GM10266 (cell line): ENCODE measurements around the gene NBDY.
"Not testable (repeated sequence)": the region's sequence is repeated elsewhere in the genome, so short reads cannot be mapped to it uniquely, and the experiment has no call there.

Experiments used
- DNase-seq: peaks from one replicate; pipeline ENCODE4 v3.0.0; 2012; ENCODE audit errors: extremely low spot score
- TF ChIP-seq, protein P1 (sequence below): IDR thresholded peaks from 2 replicates; pipeline ENCODE4 v1.5.1; 2012; ENCODE audit warnings: mild to moderate bottlenecking, low read depth; ENCODE audit not compliant: control insufficient read depth, insufficient read depth; ENCODE audit errors: missing control alignments

The NBDY gene

DNA sequence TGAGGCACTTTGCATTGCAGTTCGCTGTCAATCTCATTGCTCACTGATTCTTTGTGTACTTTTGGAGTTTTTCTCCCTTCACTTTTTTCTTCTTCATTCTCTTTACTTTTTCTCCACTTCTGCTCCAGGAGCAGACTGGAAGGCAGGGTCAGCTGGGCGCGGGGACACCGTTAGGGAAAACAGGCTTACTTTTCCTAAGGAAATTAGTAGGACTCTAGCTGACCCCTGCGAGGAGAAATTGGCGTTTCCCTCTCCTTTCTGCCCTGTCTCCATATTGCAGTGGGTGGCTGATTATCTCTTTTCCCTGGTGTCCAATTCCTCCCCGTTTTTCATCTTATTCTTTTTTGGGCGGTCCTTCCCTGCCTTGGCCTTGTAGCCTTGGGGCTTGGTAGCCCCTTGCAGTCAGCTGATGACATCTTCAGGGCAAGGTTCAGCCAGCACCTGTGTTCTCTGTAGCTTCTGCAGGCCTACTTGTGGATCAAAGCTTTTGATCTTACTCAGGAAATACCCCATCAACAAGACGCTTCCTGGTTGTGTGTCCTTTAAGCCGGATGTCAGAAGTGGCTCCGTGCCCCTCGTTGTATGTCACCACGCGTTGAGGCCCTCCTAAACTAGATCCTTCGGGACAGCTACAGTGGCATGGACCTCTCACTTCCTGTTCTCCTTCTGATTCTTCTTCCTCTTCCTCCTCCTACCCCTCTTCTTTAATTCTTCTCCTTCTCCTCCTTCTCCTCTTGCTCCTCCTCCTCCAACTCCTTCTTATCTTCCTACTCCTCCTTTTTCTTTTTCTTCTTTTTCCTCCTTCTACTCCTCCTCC lies 36.1 kb downstream of the NBDY start:
- peak; percentile 47 for DNase-seq
- TF ChIP-seq, protein P1, sequence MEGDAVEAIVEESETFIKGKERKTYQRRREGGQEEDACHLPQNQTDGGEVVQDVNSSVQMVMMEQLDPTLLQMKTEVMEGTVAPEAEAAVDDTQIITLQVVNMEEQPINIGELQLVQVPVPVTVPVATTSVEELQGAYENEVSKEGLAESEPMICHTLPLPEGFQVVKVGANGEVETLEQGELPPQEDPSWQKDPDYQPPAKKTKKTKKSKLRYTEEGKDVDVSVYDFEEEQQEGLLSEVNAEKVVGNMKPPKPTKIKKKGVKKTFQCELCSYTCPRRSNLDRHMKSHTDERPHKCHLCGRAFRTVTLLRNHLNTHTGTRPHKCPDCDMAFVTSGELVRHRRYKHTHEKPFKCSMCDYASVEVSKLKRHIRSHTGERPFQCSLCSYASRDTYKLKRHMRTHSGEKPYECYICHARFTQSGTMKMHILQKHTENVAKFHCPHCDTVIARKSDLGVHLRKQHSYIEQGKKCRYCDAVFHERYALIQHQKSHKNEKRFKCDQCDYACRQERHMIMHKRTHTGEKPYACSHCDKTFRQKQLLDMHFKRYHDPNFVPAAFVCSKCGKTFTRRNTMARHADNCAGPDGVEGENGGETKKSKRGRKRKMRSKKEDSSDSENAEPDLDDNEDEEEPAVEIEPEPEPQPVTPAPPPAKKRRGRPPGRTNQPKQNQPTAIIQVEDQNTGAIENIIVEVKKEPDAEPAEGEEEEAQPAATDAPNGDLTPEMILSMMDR: no peak

DNA sequence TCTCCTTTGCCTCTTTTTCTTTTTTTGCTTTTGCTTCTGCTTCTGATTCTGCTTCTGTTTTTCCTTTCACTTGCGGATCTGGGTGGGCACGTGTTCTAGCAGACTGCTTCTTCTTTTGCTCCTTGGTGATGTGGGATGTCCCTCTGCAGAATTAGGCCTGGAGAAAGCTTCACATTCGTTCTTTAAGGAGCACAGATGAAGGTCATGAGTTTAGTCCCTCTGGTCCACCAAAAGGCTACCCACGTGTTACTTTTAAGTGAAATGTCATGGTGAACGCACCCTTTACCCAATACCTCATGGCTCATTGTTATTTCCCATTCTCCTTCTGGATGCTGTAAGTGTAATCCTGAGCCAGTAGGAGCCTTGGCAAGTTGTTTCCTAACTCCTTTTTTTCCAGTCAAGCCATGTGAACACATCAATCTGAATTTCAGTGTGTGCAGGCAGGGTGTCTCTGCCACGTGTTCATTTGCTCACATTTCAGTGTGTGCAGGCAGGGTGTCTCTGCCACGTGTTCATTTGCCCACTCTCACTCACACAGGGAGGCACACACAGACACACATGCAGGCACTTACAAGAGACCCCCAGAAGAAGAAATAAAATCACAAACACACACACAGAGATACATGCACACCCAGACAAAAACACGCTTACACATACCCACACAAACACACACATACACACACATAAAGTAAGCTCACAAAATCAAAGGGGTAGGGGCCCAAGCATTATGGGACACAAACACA lies 36.9 kb downstream of the NBDY start:
- no peak for DNase-seq
- TF ChIP-seq, protein P1: no peak

DNA sequence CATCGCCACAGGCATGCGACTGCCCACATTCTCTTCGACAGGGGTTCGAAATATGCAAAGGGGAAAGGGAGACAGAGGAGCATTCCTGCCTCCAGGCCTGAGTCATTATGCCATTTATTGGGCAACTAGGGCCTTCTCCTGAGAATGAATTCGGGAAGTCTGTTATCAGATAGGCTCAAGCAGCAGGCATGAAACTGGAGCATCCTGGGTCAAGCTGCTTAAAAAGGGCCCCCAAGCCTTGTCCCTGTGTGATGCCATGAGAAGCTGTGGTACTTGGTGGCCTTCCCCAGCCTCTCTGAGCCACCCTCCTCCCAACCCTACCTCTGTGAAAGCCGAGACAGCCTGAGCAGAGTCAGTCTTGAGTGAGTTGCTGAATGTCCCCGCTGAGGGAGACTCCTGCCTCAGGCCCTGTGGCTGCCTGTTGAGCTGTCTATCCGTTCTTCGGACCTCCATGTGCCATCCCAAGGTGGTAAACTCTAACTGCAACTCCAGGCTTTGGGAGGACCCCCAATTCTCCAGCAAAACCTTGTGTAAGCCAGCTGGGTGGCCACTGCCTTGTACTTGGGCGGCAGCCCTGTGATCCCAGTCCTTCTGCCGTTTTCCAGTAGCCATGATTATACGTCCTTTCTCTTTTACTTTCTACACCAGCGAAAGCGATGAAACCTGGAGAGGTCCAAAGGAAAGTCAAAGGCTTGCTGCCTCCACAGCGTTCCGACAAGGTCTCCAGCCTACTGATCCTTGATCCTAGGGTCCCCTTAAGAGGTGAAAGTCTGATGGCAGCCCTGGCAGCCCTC lies 37.7 kb downstream of the NBDY start:
- TF ChIP-seq, protein P1: no peak
- DNase-seq: no peak

DNA sequence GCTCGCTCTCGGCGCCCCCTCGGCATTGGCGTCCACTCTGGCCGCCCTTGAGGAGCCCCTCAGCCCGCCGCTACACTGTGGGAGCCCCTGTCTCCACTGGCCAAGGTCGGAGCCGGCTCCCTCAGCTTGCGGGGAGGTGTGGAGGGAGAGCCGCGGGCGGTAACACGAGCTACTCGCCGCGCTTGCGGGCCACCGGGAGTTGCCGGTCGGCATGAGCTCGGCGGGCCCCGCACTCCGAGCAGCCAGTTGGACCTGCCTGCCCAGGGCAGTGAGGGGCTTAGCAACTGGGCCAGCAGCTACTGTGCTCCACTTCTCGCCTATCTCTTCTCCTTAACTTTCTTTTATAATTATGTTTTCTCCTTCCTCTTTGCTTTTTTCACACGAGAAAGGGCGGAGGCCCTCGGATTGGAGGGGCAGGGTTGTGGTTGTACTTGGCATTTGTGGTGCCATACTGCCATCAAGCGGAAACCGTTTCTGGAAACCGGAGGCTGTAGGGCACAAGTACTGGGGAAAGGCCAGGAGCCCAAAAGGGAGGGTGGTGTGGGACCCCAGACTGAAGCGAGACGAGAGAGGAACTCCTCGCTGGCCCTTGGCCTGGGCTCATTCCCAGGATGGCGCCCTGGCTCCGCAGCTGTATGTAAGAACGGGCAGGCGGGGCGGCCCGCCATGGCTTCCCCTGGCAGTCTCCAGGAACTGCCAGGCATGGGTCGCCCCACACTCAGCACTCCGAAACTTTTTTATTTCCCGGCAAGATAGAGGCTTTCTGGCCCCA lies 38.5 kb downstream of the NBDY start:
- not testable (repeated sequence) for DNase-seq

GRCh38 chrX:56768120-56768660 lies 39.1 kb downstream of the NBDY start:
- not testable (repeated sequence) for DNase-seq

DNA sequence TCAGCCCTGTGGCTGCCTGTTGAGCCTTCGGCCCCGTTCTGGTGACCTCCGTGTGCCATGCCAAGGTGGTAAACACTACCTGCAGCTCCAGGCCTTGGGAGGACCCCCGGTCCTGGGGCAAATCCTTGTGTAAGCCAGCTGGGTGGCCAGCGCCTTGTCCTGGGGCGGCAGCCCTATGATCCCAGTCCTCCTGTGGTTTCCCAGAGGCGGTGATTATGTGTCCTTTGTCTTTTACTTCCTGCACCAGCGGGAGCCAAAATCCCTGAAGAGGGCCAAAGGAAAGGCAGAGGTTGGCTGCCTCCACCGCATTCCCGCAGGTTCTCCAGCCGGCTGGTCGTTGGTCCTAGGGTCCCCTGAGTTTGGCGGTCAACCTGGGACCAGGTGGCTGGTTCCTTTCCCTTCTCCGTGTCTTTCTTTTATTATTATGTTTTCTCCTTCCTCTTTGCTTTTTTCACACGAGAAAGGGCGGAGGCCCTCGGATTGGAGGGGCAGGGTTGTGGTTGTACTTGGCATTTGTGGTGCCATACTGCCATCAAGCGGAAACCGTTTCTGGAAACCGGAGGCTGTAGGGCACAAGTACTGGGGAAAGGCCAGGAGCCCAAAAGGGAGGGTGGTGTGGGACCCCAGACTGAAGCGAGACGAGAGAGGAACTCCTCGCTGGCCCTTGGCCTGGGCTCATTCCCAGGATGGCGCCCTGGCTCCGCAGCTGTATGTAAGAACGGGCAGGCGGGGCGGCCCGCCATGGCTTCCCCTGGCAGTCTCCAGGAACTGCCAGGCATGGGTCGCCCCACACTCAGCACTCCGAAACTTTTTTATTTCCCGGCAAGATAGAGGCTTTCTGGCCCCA lies 43.9 kb downstream of the NBDY start:
- DNase-seq: not testable (repeated sequence)

GRCh38 chrX:56773522-56774060 lies 44.5 kb downstream of the NBDY start:
- DNase-seq: not testable (repeated sequence)

- not testable (repeated sequence) for DNase-seq
Measured at GRCh38 chrX:56778099-56778923, 49.3 kb downstream of the NBDY start.

DNA sequence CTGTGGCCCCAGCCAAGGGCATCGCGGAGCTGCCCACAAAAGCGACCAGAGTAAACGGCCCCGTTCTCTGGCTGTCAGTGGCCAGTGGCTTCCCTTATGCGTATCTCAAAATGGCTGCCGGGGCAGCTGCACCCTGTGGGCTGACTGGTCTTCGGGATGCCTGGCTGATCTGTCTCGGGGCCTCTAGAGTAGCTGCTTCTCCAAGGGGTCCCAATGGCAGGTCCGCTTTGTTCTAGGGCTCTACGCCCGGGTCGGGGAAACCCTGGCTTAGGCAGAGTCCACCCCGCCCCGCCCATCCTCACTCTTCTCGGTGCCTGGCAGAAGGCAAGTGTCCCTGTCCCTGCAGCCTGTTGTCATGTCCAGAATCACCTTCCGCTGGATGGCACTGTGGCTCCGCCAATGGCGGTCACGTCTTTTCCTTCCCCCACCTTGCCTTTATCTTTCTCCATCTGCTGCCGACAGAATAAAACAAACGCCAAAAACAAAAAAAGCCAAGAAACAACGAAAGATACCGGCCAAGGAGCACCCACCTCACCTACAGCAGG lies 50.0 kb downstream of the NBDY start:
- DNase-seq: not testable (repeated sequence)

GRCh38 chrX:56780681-56781649 lies 51.9 kb downstream of the NBDY start:
- DNase-seq: not testable (repeated sequence)
